Psoas muscle (tissue), 8 donors: ENCODE measurements around the gene CEL. TPM values are rescaled to one million over a fixed set of nuclear protein-coding genes. Genes with fewer than 3 reads are reported as not detected.
A peak's percentile ranks its signal among the peaks of the same experiment; 100 is the strongest.

Source experiments
- ATAC-seq, 4 donors: fragments of 200-7000 bp; cut with Tn5 transposase; one replicate each; pipeline ENCODE4 v1.9.1; 2020; ENCODE audit warnings: moderate library complexity in 3 of 4, mild to moderate bottlenecking in 2 of 4
- DNase-seq, 2 donors: peaks; one replicate each; pipeline ENCODE4 v3.0.0-alpha.2; 2020
- H3K27ac ChIP-seq: fragments of 200-600 bp; one replicate; pipeline ENCODE4 v1.8.0; 2022
- H3K27me3 ChIP-seq, 3 donors: fragments of 200-600 bp in 1 of 3; one replicate each; pipeline versions ENCODE4 v1.6.1 to v1.8.0; 2013 to 2022; ENCODE audit warnings: low read length in 2 of 3, mild to moderate bottlenecking in 2 of 3, moderate library complexity in 1 of 3; ENCODE audit not compliant: insufficient read depth in 3 of 3
- H3K36me3 ChIP-seq, 2 donors: fragments of 200-600 bp in 1 of 2; one replicate each; pipeline versions ENCODE4 v1.6.1 to v1.8.0; 2013 to 2022; ENCODE audit warnings: low read depth in 1 of 2, mild to moderate bottlenecking in 1 of 2, moderate library complexity in 1 of 2; ENCODE audit not compliant: insufficient read depth in 1 of 2
- H3K4me1 ChIP-seq: fragments of 200-600 bp; one replicate; pipeline ENCODE4 v1.8.0; 2022
- H3K4me3 ChIP-seq: fragments of 200-600 bp; one replicate; pipeline ENCODE4 v1.8.0; 2022; ENCODE audit warnings: mild to moderate bottlenecking
- H3K9me3 ChIP-seq: fragments of 200-600 bp; one replicate; pipeline ENCODE4 v1.8.0; 2022
- CTCF ChIP-seq: fragments of 200-600 bp; IDR thresholded peaks from one replicate; pipeline ENCODE4 v1.8.0; 2022; ENCODE audit warnings: antibody characterized with exemption
- WGBS, 3 donors: extraction: QIAGEN DNeasy Blood & Tissue Kit; methylation state at CpG; one replicate each; pipeline versions ENCODE4 v1.1.6 to v1.1.7; 2013; 5-methylcytosine and 5-hydroxymethylcytosine counted together
- intact Hi-C, 2 donors: fragments of 100-400 bp; cut with DNase I; formaldehyde crosslinking; loops; one replicate each; pipeline versions ENCODE4 v1.11.0 to v1.14.2; 2022
- polyA plus RNA-seq, 3 donors: library from polyadenylated mRNA; stranded (reverse); fragments of 200-250 nt; gene quantifications; one replicate each; pipeline ENCODE4 v1.2.3, GENCODE V29; 2013
- total RNA-seq, 4 donors: library from RNA; stranded (reverse); fragmentation: NEBNext Ultra II Directional in 2 of 4; extraction: Animal tissue kit (Norgen Biotek cat#: 25700) in 2 of 4; gene quantifications; one replicate each; pipeline versions ENCODE4 v1.2.1 to v1.2.4, GENCODE V29; 2021 to 2023
- donor health status: healthy with polysubstance abuse.
- donor health status: DM: no; HTN: no; CAD: no; lungs with moderate emphysema.
- donor health status: Bipolar disorder and iron deficiency.
- donor health status: healthy.
- donor health status: DM: yes; HTN: yes; CAD: no.
- donor health status: DM: no; HTN: no; CAD: no.
- donor health status: DM: no; HTN: no; CAD: no.
- donor health status: DM: yes; HTN: yes; CAD: no.

The CEL gene
- total and polyA plus RNA-seq, 7 donors: 0.10 to 2.0 (median 0.42) TPM

DNA sequence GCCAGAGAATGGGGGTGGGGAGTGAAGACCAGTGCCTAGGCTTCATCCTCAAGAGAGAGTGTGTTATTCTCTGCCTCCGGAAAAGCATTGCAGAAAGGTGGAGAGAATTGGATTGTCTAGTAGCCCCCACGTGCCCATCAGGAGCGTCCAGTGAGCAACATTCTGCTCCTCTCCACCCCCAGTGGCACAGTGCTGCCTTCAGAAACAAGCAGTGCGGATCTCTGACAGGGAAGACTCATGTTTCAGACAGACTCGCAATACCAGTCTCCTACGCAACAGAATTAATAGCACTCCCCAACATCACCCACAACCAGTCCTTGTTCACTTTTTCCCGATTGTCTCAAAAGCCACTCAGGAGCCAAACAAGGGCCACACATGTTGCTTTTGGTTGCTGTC, 14.9 kb upstream of the CEL start:
- no peak overlapping the region for H3K4me3 ChIP-seq
- H3K36me3 ChIP-seq: peaks cover 0 to 91% of the 10 kb centered on the region in 2 donors
- DNase-seq (no peak), ATAC-seq (no peak)
- no peaks in the 10 kb centered on the region for H3K9me3 ChIP-seq
- no peak for TF ChIP-seq CTCF
- no peaks in the 10 kb centered on the region for H3K4me1 ChIP-seq
- H3K27ac ChIP-seq: no peak overlapping the region
- H3K27me3 ChIP-seq: no peaks in the 10 kb centered on the region
- WGBS, 3 donors: 90 to 93% (median 91%) methylated on average over 6 to 7 of the region's 7 CpGs
- intact Hi-C loops: loop anchor here in 1 of 2 donors (10.0 kb wide), 1 partner anchor 288 kb away; the partner anchor contains the start of gene SURF6

DNA sequence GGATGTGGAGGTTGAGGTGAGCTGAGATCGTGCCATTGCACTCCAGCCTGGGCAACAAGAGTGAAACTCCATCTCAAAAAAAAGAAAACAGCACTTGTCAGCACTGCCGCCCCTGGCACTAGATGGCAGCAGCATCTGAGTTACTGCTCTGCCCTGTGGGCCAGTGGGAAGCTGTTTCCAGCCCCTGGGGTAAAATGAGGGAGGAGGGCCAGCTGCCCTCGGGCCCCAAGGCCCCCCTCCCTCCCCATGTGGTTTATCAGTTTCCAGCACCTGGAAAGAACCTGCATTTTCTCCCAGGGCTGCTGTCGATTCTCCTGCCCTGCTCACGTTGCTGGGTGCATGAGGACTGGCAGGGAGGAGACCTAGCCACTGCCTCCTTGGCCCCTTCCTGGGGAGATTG, 13.2 kb upstream of the CEL start:
- no peak overlapping the region for H3K27ac ChIP-seq
- H3K27me3 ChIP-seq: no peaks in the 10 kb centered on the region
- H3K4me1 ChIP-seq: no peaks in the 10 kb centered on the region
- H3K4me3 ChIP-seq: no peak overlapping the region
- DNase-seq (no peak), ATAC-seq (peak; percentile 56 to 68 (median 61))
- peak; percentile 31 for TF ChIP-seq CTCF
- no peaks in the 10 kb centered on the region for H3K9me3 ChIP-seq
- 26 to 39% (median 30%) methylated on average over 5 of the region's 5 CpGs for WGBS, 3 donors
- intact Hi-C loops: loop anchor here in 1 of 2 donors (2.0 to 10.0 kb wide), 2 partner anchors 98 to 286 kb away; partner anchors contain the start of gene SURF6
- peaks cover 0 to 87% of the 10 kb centered on the region in 2 donors for H3K36me3 ChIP-seq

GRCh38 chr9:133049043-133049442, 12.7 kb upstream of the CEL start:
- H3K4me3 ChIP-seq: no peak overlapping the region
- H3K9me3 ChIP-seq: no peaks in the 10 kb centered on the region
- WGBS, 3 donors: 91 to 93% (median 93%) methylated on average over 13 of the region's 13 CpGs
- no peaks in the 10 kb centered on the region for H3K4me1 ChIP-seq
- H3K36me3 ChIP-seq: peaks cover 0 to 87% of the 10 kb centered on the region in 2 donors
- no peak for DNase-seq
- H3K27ac ChIP-seq: no peak overlapping the region
- intact Hi-C loops: loop anchor here in 1 of 2 donors (2.0 to 10.0 kb wide), 2 partner anchors 98 to 286 kb away; partner anchors contain the start of gene SURF6
- ATAC-seq: no peak
- no peak for TF ChIP-seq CTCF
- no peaks in the 10 kb centered on the region for H3K27me3 ChIP-seq

- Histone ChIP-seq H3K36me3 (peaks cover 0 to 85% of the 10 kb centered on the region in 2 donors), H3K4me3 (no peak overlapping the region), H3K9me3 (no peaks in the 10 kb centered on the region), H3K27me3 (no peaks in the 10 kb centered on the region), H3K4me1 (peaks cover 2% of the 10 kb centered on the region), H3K27ac (no peak overlapping the region)
- TF ChIP-seq CTCF: no peak
- 49 to 64% (median 60%) methylated on average over 6 of the region's 6 CpGs for WGBS, 3 donors
- DNase-seq (peak in 1 of 2 donors; percentile 53), ATAC-seq (no peak)
- intact Hi-C loops: loop anchor here in 1 of 2 donors (5.0 kb wide), 1 partner anchor 57 kb away; no protein-coding TSS in a partner anchor
Observed at GRCh38 chr9:133050142-133050541, 11.6 kb upstream of the CEL start.

- no peak overlapping the region for H3K27ac ChIP-seq
- H3K4me3 ChIP-seq: no peak overlapping the region
- H3K9me3 ChIP-seq: no peaks in the 10 kb centered on the region
- DNase-seq (no peak), ATAC-seq (no peak)
- no peak for TF ChIP-seq CTCF
- H3K4me1 ChIP-seq: peaks cover 8% of the 10 kb centered on the region
- WGBS, 3 donors: 61 to 67% (median 66%) methylated on average over 10 of the region's 10 CpGs
- intact Hi-C loops: loop anchor here in 1 of 2 donors (5.0 kb wide), 1 partner anchor 57 kb away; no protein-coding TSS in a partner anchor
- no peaks in the 10 kb centered on the region for H3K27me3 ChIP-seq
- H3K36me3 ChIP-seq: peaks cover 0 to 85% of the 10 kb centered on the region in 2 donors
Observed at GRCh38 chr9:133050781-133051180, 11.0 kb upstream of the CEL start.
